ENCODE data around the gene PNCK.
"Not testable (repeated sequence)": the region's sequence is repeated elsewhere in the genome, so short reads cannot be mapped to it uniquely, and the experiment has no call there.

The PNCK gene

DNA sequence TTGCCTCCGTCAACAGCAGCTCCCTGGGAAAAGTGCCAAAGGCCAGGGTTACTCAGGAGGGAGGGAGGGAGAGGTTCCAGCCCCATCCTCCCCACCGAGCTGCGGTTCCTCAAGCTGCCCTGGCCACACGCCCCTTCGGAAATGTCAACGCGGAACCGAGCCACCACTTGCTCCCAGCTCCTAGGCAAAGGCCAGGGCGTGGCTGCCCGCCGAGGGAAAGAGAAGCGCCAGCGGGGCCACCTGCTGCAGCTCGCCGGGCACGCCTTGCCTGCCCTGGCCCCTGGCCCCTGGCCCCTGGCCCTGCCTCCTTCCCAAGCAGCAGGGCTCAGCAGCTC lies 29.4 kb upstream of the PNCK start:
- no peak for TF ChIP-seq POLR2A (IDR thresholded peaks at IDR 0.05; ENCODE audit: low read depth, low read length)
- no peak for FAIRE-seq
- DNase-seq (ENCODE audit: insufficient read length, low spot score), result no peak

DNA sequence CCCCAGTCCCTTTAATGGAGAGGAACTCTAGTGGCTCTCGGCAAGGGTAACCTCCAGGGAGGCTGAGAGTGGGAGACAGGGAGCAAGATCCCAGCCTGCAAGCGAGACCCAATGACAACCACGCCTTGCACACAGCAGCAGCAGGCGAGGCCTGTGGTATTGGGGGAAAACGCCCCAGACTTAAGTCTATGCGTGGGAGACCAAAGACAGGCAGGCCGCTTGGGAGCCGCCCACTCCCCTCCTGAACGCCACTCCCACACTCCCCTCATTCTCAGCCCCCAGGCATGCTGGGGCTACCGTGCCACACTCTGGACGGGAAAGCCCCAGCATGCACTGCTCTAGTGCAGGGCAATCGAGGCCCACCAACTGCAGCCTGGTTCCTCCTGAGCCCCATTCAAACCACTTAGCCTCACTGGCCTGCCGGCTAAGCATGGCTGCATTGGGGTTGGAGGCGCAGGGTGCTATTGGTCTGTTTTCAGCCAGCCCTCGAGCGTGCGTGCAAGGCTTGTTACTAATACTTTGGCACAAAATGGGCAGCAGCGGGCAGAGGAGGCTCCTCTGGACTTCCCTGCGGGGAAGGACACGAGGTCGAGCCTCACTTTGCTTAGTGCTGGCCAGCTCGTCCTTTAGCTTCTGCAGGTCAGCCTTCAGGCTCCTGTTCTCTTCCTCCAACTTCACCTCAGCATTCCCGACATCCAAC lies 28.9 kb upstream of the PNCK start:
- no peak for FAIRE-seq
- TF ChIP-seq POLR2A (IDR thresholded peaks at IDR 0.05; ENCODE audit: low read depth, low read length), result no peak
- DNase-seq (ENCODE audit: insufficient read length, low spot score), result no peak

DNA sequence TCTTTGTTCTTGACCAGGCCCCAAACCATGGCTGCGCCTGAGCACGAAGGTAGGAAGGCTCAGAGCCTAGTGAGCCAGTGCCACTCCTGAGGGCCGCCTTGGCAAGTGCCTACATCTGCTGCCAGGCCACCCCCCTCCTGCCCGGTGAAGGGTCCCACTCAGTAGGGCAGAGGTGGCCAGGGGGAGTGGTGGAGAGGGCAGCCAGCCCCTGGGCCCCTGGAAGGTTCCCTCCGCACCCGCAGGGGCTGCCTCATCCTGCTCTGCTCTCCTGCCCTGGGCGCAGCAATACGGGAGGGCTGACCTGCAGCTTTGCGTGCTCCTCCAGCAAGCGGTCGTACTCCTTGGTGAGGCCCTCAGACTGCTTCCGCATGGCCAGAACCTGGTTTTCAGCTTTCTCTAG lies 28.1 kb upstream of the PNCK start:
- FAIRE-seq (no peak), DNase-seq (ENCODE audit: insufficient read length, low spot score) (no peak)
- TF ChIP-seq POLR2A (IDR thresholded peaks at IDR 0.05; ENCODE audit: low read depth, low read length), result no peak

DNA sequence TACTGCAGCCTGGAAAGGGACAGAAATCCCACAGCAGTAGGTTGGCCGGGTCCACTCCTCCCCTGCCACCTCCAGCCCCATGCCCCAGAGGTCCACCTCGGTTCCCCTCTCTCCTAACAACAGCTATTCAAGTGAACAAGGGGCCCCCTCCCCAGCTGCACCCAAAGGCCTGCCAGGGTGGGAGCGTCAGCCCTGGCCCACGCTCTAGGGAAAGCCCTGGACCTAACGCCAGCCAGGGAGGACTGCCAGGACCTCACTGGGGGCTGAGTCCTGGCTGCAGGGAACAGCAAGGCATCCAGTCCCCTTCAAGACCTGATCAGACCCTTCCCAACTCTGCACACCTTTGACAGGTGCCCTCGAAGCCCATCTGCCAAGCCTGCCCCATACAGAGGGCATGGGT lies 27.4 kb upstream of the PNCK start:
- FAIRE-seq, result no peak
- DNase-seq (ENCODE audit: insufficient read length, low spot score), result no peak
- no peak for TF ChIP-seq POLR2A (IDR thresholded peaks at IDR 0.05; ENCODE audit: low read depth, low read length)

DNA sequence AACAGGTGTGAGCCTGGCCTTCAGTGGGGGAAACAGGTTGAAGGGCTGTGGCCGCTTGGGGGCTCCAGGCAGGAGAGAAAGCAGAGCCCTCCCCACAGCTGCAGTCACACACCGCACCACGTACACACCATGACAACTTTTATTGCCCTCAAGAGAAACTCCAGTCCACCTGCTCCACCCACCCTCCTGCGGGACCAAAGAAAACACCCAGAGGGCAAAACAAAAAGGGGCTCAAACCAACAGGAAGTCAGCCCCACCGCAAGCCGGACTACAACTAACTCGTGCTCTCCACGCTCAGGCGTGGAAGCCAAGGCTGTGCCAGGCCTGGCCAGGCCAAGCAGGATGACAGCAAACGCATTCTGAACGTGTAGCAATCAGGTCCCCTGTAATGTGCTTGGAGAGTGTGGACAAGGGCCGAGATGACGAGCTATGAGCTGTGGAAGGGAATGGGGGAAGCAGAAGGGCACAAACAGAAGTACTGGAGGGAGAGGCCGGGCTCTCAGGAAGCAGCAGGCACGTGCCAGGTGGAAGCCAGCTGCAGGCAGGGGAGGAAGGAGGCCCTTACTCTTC lies 26.8 kb upstream of the PNCK start:
- TF ChIP-seq POLR2A (IDR thresholded peaks at IDR 0.05; ENCODE audit: low read depth, low read length), result no peak
- DNase-seq (ENCODE audit: insufficient read length, low spot score) (no peak), FAIRE-seq (no peak)

DNA sequence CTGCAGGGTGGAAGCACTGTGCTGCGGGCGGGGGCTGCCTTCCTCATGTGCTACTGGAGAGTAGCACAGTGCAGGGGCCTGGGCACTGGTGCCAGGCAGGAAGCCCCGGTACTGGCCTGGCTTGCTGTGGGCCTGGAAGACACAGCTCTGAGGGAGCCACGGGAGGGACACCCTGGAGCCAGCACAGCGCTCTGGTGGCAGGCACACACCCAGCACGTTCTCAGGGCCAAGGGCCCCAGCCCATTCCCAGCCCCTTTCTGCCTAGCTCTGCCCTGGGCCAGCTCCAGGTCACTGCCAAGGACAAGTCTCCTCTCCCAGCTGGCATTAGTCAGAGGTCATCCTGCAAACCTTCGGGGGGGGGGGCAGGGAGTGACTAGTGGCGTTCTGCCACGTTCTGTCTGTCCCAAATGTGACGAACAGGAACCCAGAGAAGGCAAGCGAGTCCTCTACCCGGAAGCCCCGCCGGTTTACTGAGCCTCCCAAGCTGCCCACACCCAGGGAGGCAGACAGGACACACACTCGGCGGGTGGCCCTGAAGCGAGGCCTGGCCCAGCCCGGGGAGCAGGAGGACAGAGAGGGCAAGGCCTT lies 26.3 kb upstream of the PNCK start:
- not testable (repeated sequence) for FAIRE-seq; DNase-seq (ENCODE audit: insufficient read length, low spot score)

DNA sequence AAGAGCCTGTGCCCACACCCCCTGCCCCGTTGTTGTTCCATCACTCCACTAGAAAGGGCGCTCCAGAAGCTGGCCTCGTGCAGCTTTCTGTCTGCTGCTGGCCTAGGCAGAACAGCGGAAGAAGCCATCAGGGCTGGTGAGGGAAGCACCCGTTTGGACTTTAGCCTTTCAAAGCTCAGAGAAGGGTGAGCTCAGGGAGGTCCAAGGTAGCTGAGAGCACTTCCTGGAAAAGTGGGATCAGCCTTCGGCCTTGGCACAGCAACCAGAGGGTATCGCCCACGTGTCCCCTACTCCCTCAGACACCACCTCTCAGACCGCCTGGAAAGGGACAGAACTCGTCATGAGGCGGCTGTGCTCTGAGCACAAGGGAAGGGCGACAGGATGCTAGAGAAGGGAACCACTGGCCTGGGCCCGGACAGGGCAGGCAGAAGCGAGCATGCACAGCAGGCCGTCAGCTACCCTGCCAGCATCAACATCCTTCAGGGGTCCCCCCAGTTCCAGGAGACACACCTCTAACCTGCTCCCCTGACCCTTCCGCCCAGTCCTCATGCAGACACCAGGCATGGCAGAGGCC lies 25.7 kb upstream of the PNCK start:
- DNase-seq (ENCODE audit: insufficient read length, low spot score); FAIRE-seq: not testable (repeated sequence)

DNA sequence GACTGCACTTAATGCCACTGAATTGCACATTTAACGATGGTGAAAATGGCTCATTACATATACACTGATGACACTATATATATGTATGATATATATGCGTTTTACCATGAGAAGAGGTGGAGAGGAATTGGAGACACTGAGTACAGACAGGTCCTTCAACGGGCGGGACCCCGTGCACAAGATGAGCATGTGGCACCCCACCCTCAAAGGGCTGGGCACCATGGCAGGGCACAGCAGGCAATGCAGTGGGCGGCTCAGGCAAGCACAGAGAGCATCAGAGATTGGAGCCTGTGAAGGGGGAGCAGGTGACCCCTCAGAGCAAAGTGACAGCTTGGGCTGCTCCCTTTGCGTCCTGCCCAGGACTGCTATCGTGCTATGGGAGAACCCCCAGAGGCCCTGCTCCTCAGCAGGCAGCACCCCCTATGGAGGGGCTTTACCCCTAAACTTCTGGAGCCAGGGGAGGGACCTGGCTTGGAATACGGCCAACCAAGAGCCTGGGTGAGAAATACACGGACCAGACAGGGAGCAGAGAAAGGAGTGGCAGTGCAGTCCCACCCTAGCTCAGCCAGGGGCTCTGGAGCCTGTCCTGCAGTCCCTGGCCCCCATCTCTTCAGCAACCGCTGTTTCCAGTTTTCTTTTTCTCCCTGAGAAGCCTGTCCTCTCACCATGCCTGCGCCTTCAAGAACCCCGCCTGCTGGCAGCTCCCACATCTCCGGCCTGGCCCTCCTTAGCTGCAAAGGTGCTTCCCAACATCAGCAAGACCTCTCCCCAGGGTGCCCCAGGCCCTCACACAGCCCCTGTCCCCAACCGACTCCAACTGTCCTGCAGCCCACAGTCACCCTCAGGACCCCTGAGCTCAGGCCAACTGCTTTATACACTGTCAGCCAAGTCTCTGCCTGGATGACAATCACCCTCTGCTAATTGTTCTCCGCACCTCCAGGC lies 24.6 kb upstream of the PNCK start:
- no peak for DNase-seq (ENCODE audit: insufficient read length, low spot score)
- no peak for TF ChIP-seq POLR2A (IDR thresholded peaks at IDR 0.05; ENCODE audit: low read depth, low read length)
- no peak for FAIRE-seq

DNA sequence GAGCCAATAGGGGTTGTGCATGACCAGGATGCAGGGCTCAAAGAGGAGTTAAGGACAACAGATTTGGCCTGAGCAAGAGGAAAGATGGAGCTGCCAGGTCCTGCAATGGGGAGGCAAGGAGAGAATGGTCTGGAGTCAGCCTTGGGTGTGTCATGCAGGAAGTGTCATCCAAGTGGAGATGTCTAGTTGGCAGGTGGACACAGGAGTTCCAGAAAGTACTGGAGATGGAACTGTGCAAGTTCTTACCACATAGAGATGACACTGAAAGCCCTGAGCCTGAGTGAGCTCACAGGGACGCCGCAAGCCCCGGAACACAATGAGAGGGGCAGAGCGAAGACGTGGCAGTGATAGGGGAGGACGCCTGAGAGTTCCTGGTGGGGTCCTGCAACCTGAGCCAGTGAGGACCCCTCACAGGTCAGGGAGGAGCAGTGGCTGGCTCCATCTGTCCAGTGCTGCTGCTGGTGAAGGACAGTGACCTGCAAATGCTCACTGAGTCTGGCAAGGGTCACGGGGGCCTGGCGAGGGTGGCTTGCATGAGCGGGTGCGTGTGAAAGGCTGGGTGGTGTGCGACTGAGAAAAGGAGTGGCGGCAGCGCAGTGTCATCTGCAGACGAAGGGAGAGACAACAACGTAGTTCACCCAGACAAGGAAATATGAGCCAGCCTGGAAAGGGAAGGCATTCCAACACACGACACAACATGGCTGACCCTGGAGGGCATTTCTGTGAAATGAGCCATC lies 23.5 kb upstream of the PNCK start:
- not testable (repeated sequence) for FAIRE-seq; DNase-seq (ENCODE audit: insufficient read length, low spot score)

DNA sequence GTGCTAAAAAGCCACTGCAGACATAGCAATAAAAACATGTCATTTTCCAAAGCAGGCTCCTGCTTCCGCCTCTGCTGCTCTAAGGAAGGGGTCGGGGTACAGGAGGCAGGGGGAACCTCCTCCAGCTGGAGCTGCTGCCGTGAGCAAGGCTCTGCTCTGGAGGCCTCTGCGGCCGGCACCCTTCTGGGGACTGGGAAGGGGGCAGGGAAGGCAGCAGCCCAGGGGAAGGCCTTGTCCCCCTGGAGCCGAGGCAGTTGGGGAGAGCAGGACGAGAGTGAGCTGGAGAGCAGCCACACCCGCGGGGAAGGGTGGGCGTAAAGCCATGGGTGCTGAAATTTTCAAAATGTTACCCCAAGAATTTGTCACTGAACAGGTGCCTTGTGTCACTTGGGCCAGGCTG lies 22.9 kb upstream of the PNCK start:
- not testable (repeated sequence) for DNase-seq (ENCODE audit: insufficient read length, low spot score); FAIRE-seq

DNA sequence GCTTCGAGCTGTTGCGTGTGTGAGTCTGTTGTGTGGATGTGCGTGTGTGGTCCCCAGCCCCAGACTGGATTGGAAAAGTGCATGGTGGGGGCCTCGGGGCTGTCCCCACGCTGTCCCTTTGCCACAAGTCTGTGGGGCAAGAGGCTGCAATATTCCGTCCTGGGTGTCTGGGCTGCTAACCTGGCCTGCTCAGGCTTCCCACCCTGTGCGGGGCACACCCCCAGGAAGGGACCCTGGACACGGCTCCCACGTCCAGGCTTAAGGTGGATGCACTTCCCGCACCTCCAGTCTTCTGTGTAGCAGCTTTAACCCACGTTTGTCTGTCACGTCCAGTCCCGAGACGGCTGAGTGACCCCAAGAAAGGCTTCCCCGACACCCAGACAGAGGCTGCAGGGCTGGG lies 22.5 kb upstream of the PNCK start:
- FAIRE-seq (no peak), DNase-seq (ENCODE audit: insufficient read length, low spot score) (no peak)
- TF ChIP-seq POLR2A (IDR thresholded peaks at IDR 0.05; ENCODE audit: low read depth, low read length), result no peak

DNA sequence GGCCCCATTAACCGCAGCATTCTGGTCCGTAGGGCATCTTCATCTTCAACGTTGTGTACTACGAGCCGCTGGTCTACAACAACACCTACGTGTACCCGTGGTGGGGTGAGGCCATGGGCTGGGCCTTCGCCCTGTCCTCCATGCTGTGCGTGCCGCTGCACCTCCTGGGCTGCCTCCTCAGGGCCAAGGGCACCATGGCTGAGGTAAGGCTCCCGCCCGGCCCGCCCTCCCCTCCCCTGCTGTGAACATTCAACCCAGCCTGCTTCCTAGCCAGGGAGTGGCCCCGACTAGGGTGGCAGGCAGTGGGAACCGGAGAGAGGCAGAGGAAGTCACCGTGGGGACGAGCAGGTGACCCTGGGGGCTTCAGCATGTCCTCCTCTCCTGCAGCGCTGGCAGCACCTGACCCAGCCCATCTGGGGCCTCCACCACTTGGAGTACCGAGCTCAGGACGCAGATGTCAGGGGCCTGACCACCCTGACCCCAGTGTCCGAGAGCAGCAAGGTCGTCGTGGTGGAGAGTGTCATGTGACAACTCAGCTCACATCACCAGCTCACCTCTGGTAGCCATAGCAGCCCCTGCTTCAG lies 21.2 kb upstream of the PNCK start:
- no peak for TF ChIP-seq POLR2A (IDR thresholded peaks at IDR 0.05; ENCODE audit: low read depth, low read length)
- FAIRE-seq, result no peak
- DNase-seq (ENCODE audit: insufficient read length, low spot score), result no peak

DNA sequence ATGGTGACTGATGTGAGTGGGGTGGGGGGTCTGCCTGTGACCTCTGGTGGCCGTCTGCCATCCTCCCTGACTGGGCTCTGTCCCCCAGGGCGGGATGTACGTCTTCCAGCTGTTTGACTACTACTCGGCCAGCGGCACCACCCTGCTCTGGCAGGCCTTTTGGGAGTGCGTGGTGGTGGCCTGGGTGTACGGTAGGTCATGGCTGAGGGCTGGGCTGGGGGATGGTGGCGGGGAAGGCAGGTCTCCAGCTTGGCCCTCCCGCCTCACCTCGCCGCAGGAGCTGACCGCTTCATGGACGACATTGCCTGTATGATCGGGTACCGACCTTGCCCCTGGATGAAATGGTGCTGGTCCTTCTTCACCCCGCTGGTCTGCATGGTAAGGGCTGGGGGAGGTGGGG lies 20.6 kb upstream of the PNCK start:
- not testable (repeated sequence) for FAIRE-seq; DNase-seq (ENCODE audit: insufficient read length, low spot score)

Measured in H54 (cell line).